Forelimb muscle (tissue), 1 donor: ENCODE results near the gene ZBTB8A. TPM values are rescaled to one million over a fixed set of nuclear protein-coding genes. Genes with fewer than 3 reads are reported as not detected.
"Not testable (repeated sequence)": the region's sequence is repeated elsewhere in the genome, so short reads cannot be mapped to it uniquely, and the experiment has no call there.

Source experiments
- DNase-seq: peaks from one replicate; pipeline ENCODE4 v3.0.0-alpha.2; 2013; ENCODE audit warnings: low read depth
- polyA plus RNA-seq: library from polyadenylated mRNA; unstranded; fragments of 120-200 nt; gene quantifications from one replicate; pipeline ENCODE4 v1.2.1, GENCODE V29; 2013; ENCODE audit not compliant: insufficient read length

ZBTB8A gene
- polyA plus RNA-seq, 1 donor: 9.1 TPM

DNA sequence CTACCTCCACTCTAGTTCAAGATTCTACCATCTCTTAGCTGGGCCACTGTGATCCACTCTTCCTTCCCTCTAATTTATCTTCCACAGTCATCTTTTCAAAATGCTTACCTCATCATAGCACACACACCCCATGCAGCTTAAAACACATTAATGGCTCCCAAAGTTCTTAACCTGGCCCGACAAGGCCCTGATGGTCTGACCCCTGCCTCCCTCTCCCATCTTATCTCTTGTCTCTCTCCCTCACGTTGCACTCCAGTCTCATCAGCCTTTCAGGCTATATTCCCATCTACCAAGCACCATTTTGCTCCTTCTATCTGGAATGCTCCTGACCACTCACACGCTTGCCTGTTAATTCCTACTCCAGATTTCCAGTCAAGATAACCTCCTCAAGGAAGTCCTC, 2.5 kb upstream of the ZBTB8A start:
- DNase-seq: no peak

DNA sequence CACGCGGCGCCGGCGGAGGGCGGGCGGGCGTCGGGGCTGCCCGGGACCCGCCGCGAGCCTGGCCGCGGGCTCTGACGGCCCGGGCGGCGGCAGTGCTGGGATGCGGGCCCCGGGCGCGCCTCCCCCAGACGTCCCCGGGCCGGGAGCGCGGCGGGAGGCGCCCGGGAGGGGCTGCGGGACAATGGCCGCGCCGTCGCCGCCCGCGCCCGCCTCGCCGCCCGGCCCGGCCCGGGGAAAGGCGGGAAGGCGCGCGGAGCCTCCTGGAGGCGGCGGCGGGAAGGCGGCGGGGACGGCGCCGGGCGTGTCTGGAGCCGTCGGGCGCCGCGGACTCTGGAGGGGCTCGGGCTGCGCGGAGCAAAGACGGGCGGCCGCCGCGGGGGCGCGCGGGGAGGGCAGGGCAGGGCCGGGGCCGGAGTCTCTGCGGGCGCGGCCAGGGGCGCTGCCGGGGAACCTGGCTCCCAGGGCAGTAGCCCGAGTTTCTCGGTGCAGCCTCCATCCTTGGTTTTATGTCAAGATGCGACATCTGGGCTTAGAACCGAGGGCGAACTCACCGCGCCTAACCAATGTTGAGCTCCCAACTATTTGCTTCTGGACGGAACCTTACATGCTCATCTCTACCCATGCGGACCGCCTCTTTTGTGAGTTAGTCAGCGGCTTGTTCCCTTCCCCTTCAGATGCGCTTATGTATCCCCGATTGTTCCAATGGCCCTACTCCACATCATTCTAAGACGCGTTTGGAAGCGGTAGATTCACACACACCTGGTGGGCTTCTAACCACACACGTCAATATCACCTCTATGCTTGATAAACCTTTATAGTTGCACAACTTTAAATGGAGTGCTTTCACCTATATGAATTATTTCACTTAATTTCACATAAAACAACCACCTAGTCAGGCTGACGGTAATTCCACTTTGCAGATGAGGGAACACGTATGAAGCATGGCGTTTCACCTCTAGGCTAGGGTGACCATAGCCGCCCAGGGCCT, 651 bp downstream of the ZBTB8A start:
- DNase-seq: no peak

DNA sequence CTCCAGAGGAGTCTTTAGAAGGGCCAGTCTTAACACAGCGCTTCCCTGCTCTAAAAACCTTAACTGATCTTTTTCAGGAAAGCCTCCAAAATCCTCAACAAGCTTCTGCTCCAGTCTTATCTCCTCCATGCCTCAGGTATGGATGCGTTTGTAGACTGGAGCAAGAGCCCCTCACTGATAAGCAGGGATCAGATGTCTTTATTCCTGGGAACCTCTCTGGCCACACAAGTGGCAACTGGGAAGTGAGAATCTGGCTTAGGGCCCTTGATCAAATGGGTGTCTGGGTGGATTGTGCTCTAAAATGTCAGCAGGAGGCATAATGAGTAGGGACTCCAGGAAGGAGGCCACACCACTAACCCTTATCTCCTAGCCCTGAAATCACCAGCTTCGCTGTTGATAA, 1.4 kb downstream of the ZBTB8A start:
- DNase-seq: no peak

DNA sequence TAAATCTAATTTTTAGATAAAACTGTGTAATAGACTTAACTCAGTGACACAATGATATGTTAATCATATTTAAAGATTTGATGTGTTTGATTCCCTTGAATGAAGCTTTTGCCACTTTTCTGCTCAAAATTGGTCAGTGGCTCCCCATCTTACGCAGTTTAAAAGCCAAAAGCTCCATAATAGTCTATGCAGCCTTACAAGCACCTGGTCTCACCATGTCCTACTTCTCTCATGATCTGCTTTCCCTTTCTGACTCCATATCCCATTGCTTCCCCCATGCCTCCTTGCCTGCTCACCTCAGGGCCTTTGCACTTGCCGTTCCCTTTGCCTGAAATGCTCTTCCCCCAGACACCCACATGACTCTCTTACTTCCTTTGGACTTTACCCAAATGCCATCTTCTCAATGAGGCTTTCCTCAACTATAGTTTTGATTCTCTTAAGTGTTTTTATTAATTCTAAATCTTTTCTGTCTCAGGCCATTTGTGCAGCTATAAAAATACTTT, 1.9 kb downstream of the ZBTB8A start:
- DNase-seq: no peak

DNA sequence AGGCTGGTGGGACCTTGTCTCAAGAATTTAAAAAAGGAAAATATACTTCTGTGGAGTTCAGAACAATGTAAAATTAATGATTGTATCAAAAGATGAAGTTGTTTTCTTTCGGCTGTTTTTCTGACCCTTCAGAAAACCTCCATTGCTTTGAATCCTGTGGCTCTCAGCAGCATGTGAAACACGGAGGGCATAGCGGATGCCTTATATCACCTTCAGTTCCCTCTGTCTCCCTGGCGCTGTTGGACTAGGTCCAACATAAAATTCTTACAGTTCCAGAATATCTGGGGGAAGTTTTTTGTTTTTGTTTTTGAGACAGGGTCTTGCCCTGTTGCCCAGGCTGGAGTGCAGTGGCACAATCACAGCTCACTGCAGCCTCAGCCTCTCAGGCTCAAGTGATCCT, 7.4 kb downstream of the ZBTB8A start:
- DNase-seq: no peak

DNA sequence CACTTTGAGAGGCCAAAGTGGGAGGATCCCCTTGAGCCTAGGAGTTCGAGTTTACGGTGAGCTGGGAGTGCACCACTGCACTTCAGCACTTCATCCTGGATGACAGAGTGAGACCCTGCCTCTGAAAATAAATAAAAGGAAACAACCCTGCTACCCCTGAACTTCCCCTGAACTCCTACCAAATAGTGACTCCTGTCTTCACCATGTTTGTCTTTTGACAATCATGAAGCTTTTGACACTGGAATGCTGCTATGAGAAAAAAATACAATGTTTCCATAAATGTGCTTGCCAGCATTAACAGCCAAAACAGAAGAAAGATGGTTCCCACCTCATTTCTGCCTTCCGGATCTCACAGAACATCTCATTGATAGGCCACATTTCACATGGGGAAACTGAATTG, 10.4 kb downstream of the ZBTB8A start:
- DNase-seq: no peak

DNA sequence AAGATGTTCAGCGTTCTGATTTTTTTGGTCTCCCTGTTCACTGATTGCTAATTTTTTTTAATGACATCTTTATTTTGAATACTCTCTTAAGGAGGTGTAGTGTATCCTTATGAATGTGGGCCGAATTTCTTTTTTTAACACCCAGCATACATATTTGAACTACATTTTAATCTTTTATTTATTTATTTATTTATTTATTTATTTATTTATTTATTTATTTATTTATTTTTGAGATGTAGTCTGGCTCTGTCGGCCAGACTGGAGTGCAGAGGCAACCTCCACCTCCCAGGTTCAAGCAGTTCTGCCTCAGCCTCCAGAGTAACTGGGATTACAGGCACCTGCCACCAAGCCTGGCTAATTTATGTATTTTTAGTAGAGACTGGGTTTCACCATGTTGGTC, 15.1 kb downstream of the ZBTB8A start:
- no peak for DNase-seq

DNA sequence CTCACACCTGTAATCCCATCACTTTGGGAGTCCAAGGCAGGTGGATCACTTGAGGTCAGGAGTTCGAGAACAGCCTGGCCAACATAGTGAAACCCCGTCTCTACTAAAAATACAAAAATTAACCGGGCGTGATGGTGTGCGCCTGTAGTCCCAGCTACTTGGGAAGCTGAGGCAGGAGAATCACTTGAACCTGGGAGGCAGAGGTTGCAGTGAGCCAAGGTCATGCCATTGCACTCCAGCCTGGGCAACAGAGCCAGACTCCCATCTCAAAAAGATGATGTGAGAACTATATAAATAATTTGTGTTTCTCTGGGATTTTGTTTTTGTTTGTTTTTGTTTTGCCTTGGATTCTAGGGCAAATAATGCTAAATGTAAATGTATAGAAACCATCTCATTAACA, 17.8 kb downstream of the ZBTB8A start:
- not testable (repeated sequence) for DNase-seq

DNA sequence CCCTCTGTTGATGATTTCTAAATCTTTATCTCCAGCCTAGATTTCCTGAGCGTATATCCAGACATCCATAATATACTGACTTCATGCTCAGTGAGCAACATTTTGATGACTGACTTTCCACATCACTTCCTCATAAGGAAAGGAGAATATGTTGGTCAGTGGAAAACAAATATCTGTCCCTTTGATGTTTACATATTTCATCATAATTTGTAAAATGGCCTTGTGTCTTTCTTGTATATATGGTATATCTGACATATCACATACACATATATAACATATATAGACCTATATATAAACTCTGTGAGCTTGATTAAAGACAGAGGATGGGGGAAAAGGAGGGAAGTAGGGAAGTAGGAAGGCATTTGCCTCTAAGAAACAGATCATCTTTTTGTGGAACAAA, 18.6 kb downstream of the ZBTB8A start:
- no peak for DNase-seq

DNA sequence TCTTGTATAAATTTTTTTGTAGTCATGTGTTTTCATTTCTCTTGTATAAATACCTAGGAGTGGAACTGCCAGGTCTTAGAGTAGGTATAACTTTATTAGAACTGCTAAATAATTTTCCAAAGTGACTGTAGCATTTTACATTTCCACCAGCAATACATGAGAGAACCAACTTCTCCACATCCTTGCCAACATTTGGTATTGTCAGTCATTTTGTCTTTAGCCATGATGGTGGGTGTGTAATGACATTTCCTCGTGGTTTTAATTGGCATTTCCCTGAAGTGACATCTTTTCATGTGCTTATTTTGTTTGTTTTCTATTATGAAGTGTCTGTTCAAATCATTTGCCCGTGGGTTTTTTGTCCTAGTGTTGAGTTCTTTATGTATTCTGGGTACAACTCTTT, 29.7 kb downstream of the ZBTB8A start:
- no peak for DNase-seq

DNA sequence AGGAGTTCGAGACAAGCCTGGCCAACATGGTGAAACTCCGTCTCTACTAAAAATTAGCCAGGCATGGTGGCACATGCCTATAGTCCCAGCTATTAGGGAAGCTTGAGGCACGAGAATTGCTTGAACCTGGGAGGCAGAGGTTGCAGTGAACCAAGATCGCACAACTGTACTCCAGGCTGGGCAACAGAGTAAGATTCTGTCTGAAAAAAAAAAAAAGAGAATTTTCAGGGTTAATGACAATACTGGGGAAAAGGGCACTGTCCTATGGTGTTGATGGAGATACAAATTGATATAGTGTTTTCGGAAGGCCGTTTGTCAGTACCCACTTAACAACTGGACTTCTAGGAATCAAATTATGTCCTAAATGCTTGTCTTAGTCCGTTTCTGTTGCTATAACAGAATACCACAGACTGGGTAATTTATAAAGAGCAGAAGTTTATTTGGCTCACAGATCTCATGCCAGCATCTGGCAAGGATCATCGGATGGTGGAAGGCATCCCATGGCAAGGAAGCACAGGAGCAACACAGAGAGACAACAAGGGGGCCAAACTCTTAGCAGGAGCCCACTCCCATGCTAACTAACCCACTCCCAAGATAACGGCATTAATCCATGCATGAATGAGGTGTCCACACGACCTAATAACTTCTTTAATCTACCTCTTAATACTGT, 41.3 kb downstream of the ZBTB8A start:
- DNase-seq: no peak

DNA sequence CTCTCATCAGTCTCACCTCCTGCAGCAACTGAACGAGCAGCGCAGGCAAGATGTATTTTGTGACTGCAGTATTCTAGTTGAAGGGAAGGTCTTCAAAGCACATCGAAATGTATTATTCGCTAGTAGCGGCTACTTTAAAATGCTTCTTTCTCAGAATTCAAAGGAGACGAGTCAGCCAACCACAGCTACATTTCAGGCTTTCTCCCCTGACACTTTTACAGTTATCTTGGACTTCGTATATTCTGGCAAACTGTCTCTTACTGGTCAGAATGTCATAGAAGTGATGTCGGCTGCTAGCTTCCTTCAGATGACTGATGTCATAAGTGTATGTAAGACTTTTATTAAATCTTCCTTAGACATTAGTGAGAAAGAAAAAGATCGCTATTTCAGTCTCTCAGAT, 53.7 kb downstream of the ZBTB8A start:
- DNase-seq: no peak

DNA sequence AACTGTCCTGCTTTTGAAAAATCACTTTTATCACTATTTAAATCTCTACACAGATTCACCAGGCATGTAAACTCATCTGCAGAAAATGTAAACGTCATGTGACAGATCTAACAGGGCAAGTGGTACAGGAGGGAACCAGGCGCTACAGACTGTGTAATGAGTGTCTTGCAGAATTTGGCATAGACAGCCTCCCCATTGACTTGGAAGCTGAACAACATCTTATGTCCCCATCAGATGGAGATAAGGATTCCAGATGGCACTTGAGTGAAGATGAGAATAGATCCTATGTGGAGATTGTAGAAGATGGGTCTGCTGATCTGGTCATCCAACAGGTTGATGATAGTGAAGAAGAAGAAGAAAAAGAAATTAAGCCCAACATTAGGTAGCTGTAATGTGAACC, 60.8 kb downstream of the ZBTB8A start:
- no peak for DNase-seq

DNA sequence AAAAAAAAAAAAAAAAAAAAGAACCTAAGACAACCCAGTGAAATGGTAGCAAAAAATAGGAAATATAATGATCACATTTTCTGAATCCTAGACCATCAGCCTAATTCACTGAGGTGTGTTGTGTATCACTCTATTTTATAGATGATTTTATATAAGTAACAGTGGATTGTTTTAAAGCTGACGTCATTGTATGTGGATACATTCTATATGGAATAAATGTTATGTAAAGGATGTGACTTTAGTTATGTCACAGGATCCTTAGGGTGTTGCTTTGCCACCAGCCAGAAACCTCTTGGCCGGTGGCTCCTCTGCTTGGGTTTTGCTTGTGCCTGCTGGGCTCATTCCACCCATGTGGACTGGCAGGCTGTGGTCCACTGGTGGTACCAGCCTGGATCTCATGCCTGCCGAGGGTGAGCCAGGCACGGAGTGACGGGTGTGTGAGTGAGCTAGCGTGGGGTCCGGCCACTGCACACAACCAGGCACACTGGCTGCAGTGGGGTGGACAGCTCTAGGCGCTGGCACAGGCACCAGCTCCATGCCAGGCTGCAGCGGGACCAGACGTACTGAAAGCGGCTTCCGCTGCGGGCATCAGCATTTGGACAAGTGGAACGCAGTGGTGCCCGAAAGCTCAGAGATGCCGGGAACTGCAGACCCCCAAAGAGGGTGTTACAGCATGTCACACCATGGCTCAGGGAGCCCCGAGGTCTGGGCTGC, 66.6 kb downstream of the ZBTB8A start:
- no peak for DNase-seq

DNA sequence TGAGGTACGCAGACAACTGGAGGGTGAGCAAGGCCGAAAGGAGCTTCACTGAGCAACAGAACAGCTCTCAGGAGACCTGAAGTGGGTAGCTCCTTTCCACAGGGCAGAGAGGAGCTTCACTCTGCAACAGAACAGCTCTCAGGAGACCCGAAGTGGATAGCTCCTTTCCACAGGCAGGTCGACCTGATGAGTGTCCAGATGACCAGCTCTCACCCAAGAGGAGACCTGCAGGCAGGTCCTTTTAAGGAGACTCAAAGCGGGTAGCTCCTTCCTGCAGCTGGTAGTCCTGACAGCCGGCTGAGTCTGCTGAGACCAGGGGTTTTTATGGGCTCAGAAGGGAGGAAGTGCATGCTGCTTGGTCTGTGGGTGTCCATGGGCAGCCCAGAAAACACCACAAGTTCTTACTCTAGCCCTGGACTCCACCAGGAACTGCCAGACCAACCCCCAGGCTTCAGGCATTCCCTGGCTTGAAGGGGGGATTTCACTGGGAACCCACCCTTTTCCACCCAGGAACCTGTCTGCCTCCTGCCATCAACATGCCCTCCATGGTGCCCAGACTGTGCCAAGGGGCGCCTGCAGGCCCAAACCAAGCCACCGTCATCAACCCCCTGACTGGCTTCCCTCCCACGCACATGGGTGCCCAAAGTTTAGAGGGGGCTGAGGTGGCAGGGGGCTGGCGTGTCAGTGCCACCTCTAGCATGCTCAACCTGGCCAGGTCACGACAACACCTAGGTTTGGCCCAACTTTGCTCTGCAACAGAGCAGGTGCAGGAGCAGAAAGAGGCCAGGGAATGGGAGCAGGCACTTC, 67.5 kb downstream of the ZBTB8A start:
- no peak for DNase-seq

DNA sequence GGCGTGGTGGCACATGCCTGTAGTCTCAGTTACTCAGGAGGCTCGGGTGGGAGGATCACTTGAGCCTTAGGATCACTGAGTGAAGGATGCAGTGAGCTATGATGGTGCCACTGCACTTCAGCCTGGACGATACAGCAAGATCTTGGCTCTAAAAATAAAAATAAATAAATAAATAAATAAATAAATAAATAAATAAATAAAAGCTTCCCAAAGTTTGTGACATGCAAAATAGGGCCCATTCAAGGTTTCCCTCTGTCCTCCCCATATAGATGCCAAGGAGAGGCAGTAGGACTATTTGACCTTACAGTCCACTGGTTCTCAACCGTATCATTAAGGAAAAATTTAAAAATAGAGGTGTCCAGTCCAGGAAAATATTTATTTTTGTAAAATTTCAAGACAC, 70.0 kb downstream of the ZBTB8A start:
- DNase-seq: no peak

DNA sequence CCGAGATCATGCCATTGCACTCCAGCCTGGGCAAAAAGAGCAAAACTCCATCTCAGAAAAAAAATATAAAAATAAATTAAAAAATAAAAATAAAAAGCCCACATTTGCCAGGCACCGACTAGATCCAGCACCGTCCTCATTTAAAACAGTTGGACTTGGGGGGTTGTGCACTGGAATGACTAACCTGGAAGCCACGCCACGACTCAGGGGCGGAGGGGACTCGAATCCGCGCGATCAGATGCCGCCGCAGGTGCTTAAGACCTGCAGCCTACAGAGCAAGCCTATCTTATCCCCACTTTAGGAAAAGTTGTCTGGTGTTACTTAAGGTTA, 72.6 kb downstream of the ZBTB8A start:
- no peak for DNase-seq

DNA sequence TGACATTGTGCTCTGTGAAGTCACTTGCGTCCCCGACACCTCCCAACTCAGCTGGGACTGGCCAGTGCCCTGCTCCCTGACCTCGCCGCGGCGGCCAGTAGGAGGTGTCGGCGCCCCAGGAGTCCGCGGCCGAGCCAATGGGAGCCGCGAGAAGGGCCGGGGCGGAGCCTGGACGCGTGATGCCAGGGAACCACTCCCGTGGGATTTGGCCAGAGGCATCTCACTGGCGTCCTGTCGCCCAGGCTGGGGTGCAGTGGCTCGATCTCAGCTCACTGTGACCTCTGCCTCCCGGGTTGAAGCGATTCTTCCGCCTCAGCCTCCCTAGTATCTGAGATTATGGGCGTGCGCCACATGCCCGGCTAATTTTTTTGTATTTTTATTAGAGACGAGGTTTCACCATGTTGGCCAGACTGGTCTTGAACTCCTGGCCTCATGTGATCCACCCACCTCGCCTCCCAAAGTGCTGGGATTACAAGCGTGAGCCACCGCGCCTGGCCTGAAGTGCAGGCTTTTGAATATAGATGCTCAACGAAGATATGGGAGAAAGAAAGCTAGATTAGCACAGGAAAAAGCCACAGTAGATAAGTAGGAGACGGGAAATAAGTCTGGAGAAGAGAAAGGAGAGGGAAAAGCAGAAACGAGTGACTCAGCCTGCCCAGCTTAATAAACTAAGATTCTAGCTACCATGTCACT, 73.1 kb downstream of the ZBTB8A start:
- peak; percentile 2 for DNase-seq

DNA sequence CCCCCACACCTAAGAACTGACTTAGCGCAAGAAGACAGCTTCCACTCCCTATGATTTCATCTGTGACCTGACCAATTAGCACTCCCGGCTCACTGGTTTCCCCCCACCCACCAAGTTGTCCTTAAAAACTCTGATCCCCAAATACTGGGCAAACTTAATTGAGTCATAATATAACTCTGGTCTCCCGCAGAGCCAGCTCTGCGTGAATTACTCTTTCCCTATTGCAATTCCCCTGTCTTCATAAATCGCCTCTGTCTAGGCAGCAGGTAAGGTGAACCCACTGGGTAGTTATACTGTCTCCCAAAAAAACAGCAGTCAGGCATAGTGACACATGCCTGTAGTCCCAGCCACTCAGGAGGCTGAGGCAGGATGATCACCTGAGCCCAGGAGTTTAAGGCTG, 74.2 kb downstream of the ZBTB8A start:
- no peak for DNase-seq

DNA sequence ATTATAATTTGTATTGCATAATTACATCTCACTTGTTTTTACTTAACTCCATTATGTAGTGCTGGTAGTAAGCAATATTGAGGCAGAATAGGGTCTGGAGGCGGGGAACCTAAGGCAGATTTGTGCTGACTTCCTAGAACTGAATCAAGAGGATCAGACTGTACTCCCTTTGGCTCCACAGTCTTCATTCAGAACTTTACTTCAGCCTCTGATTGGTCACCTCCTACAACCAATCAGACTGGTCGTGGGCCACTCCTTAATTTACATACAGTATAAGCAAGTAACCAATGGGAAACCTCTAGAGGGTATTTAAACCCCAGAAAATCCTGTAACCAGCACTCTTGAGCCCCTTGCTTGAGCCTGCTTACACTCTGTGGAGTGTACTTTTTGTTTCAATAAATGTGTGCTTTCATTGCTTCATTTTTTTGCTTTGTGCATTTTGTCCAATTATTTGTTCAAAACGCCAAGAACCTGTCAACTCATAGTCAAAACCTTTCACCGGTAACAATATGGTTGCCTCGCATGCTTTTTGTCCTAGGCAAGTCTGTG, 79.5 kb downstream of the ZBTB8A start:
- no peak for DNase-seq
